Fibroblast of mammary gland (primary cell): ENCODE measurements around the gene SYNGR2.
"Not testable (repeated sequence)": the region's sequence is repeated elsewhere in the genome, so short reads cannot be mapped to it uniquely, and the experiment has no call there.

ENCODE experiments used
- DNase-seq: peaks from one replicate; pipeline ENCODE4 v3.0.0-alpha.2; 2010; ENCODE audit warnings: low read depth
- H3K4me3 ChIP-seq: 2 replicates; pipeline ENCODE4 v1.5.1; 2011; ENCODE audit warnings: low read depth, mild to moderate bottlenecking, low read length, moderate library complexity; ENCODE audit not compliant: control insufficient read depth
- TF ChIP-seq, protein P1 (sequence below): conservative IDR thresholded peaks from 2 replicates; pipeline ENCODE4 v1.5.1; 2011; ENCODE audit warnings: low read depth, low read length, inconsistent platforms; ENCODE audit not compliant: control insufficient read depth, insufficient read depth

Gene SYNGR2

DNA sequence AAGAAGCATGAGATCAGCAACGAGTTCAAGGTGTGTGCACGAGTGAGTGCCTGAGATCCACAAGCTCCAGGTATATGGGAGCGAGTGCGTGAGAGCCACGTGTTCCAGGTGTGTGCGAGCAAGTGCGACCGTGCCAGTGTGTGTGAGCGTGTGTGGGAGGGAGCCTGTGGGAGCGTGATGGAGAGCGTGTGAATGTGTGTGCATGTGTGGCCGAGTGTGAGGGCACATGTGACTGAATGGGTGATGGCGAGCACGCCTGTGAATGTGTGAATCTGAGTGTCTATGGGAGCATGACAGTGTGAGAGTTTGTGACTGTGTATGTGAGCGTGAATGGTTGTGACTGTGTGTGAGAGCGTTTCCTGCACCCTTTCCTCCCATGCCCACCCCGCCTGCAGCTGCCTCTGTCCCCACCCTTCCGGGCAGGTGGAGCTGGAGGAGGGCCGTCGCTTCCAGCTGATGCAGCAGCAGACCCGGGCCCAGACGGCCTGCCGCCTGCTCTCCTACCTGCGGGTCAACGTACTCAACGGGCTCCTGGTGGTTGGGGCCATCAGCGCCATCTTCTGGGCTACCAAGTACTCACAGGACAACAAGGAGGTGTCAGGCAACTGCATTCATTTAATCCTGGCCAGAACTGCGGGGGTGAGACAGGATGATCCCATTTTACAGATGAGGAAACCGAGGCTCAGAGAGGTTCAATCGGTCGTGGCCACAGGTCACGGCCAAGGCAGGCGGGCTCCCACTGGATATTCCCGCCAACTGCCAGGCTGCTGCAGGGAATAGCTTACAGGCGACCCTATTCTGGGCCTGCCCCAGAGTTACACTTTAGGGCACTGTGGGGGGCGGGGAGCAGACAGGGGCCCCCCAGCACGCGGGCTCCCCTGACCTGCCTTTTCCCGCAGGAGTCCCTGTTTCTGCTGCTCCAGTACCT is 34.1 kb upstream of the SYNGR2 start:
- DNase-seq = peak; percentile 25
- no peak overlapping the region for H3K4me3 ChIP-seq
- TF ChIP-seq, protein P1, sequence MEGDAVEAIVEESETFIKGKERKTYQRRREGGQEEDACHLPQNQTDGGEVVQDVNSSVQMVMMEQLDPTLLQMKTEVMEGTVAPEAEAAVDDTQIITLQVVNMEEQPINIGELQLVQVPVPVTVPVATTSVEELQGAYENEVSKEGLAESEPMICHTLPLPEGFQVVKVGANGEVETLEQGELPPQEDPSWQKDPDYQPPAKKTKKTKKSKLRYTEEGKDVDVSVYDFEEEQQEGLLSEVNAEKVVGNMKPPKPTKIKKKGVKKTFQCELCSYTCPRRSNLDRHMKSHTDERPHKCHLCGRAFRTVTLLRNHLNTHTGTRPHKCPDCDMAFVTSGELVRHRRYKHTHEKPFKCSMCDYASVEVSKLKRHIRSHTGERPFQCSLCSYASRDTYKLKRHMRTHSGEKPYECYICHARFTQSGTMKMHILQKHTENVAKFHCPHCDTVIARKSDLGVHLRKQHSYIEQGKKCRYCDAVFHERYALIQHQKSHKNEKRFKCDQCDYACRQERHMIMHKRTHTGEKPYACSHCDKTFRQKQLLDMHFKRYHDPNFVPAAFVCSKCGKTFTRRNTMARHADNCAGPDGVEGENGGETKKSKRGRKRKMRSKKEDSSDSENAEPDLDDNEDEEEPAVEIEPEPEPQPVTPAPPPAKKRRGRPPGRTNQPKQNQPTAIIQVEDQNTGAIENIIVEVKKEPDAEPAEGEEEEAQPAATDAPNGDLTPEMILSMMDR = peak; percentile 42

DNA sequence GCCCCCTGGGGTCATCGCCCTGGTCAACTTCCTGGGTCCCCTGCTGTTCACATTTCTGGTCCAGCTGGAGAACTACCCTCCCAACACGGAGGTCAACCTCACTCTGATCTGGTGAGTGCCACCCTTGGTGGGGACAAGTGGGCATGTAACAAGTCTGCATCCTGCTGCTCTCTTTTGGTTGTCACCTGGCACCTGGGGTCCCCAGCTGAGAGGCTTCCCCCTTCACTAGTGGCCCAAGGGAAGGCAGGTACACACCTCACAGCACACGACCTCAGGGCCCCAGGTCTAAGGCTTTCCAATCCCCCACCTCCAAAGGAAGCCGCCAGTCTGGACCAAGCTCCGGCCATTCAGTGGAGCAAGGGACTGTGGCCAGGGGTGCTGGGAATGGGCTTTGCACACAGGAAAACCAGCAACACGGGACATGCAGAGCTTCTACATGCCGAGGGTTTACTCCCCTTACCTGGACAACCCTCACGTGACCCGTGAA is 33.4 kb upstream of the SYNGR2 start:
- TF ChIP-seq, protein P1 = no peak
- H3K4me3 ChIP-seq = no peak overlapping the region
- DNase-seq = no peak

DNA sequence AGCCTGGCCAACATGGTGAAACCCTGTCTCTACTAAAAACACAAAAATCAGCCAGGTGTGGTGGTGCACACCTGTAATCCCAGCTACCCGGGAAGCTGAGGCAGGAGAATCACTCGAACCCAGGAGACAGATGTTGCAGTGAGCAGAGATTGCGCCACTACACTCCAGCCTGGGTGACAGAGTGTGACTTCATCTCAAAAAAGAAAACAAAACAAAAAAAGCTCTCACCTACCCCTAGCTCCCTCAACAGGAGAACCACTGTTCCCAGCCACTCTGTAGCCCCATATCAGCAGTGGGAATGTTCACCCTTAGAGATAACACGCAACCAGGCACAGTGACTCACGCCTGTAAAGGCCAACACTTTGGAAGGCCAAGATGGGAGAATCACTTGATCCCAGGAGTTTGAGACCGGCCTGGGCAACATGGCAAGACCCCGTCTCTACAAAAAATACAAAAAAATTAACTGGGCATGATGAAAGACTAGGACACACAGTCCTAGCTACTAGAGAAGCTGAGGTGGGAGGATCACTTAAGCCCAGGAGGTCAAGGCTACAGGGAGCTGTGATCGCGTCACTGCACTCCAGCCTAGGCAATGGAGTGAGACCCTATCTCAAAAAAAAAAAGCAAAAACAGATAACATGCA is 32.4 kb upstream of the SYNGR2 start:
- no peak overlapping the region for H3K4me3 ChIP-seq
- DNase-seq = no peak
- TF ChIP-seq, protein P1 = no peak

DNA sequence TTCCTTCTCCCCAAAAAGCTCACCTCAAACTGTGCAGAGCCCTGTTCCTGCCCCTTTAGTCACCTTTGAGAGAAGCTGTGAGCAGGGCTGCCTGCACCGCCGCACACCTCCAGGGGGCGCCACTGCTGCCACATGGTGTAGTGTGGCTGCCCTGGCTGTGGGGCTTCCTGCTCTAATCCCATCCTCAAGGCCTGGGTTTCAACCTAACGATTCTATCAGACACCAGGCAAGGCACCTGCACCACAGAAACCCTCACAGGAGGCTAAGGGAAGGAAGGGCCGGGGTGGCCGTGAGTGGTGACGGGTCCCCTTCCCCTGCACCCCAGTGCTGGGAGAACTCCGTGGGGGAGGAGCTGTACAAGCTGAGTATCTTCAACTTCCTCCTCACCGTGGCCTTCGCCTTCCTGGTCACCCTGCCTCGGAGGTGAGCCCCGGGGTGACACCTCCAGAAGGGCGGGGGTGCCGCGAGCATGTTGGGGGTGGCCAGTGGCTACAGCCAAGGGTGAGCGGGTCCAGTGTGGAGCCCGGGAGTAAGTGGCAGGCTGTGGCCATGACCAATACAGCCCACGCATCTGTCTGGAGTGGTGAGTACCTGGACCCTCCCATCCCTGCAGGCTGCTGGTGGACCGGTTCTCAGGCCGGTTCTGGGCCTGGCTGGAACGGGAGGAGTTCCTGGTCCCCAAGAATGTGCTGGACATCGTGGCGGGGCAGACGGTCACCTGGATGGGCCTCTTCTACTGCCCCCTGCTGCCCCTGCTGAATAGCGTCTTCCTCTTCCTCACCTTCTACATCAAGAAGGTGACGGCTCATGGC is 30.8 kb upstream of the SYNGR2 start:
- TF ChIP-seq, protein P1 = peak; percentile 23
- H3K4me3 ChIP-seq = no peak overlapping the region
- DNase-seq = no peak

DNA sequence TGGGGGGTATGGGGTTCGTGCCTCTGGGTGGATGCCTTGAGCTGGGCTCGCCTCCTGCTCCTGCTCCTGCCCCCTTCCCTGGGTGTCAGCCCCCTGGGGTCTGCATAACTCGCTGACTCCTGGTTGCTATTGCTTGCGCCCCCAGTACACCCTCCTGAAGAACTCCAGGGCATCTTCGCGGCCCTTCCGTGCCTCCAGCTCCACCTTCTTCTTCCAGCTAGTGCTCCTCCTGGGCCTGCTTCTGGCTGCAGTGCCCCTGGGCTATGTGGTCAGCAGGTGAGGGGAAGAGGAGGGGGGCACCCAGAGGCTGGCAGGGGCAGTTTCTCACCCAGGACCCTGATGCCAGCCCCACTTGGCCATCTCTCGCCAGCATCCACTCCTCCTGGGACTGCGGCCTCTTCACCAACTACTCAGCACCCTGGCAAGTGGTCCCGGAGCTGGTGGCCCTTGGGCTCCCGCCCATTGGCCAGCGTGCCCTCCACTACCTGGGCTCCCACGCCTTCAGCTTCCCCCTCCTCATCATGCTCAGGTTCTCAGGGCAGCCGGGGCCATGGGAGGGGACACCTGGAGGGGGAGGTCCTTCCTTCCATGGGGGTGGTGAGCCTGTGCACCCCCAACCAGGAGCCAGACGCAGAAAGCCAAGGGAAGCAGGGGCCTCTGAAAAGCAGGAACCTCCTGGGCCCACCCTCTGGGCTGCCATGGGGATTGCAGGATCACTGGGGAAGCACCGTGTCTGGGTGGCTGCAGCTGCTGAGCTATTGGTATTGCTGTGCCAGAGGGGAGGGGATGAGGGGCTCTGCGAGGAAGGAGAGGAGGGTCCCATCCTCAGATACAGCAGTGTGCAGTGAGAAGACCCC is 29.9 kb upstream of the SYNGR2 start:
- TF ChIP-seq, protein P1 = no peak
- H3K4me3 ChIP-seq = no peak overlapping the region
- no peak for DNase-seq

DNA sequence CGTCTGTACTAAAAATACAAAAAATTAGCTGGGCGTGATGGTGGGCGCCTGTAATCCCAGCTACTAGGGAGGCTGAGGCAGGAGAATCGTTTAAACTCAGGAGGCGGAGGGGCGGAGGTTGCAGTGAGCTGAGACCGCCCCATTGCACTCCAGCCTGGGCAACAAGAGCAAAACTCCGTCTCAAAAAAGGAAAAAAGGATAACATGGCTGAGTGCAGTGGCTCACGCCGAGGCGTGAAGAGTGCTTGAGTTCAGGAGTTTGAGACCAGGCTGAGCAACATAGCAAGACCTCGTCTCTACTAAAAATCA is 28.6 kb upstream of the SYNGR2 start:
- H3K4me3 ChIP-seq, DNase-seq: not testable (repeated sequence)
